A673 (cell line): ENCODE results near the gene TRMT61A.

Experiments
- EZH2 ChIP-seq: fragments of 200-600 bp; sonication (generic); IDR thresholded peaks from 2 replicates; pipeline ENCODE4 v1.6.1; 2017; ENCODE audit warnings: borderline replicate concordance, low read depth, mild to moderate bottlenecking, mixed read lengths, antibody characterized with exemption, low read length; ENCODE audit not compliant: poor library complexity, severe bottlenecking
- TF ChIP-seq, protein P1 (sequence below): fragments of 300-800, 200-600 bp; sonication (generic); conservative IDR thresholded peaks from 2 replicates; pipeline ENCODE4 v1.5.1; 2017; ENCODE audit warnings: low read depth, mild to moderate bottlenecking, antibody characterized with exemption, low read length, moderate library complexity, mixed read lengths

DNA sequence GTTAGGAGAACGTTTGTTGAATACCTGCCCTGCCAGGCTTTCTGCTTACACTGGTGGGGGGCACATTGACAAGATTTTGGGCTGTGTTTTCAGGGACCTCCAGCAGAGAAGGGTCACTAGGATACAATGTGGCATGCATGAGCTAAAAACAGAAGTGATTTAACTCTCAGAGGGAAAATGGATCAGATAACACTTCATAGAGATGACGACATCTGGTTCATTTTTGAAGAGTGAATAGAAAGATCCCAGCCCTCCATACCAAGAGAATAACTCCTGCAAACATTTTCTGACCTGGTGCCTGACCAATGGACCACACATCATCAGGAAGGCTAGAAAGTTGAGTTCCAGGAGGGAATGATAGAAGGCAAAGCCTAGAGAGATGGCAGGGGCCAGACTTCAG lies 40.0 kb upstream of the TRMT61A start:
- TF ChIP-seq, protein P1, sequence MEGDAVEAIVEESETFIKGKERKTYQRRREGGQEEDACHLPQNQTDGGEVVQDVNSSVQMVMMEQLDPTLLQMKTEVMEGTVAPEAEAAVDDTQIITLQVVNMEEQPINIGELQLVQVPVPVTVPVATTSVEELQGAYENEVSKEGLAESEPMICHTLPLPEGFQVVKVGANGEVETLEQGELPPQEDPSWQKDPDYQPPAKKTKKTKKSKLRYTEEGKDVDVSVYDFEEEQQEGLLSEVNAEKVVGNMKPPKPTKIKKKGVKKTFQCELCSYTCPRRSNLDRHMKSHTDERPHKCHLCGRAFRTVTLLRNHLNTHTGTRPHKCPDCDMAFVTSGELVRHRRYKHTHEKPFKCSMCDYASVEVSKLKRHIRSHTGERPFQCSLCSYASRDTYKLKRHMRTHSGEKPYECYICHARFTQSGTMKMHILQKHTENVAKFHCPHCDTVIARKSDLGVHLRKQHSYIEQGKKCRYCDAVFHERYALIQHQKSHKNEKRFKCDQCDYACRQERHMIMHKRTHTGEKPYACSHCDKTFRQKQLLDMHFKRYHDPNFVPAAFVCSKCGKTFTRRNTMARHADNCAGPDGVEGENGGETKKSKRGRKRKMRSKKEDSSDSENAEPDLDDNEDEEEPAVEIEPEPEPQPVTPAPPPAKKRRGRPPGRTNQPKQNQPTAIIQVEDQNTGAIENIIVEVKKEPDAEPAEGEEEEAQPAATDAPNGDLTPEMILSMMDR = no peak
- no peak for TF ChIP-seq EZH2
